Activated T-helper 1 cell treated with Interleukin-2 at 50 U/mL for 16 hours (primary cell): ENCODE results near the gene RAB21.
"Not testable (repeated sequence)": the region's sequence is repeated elsewhere in the genome, so short reads cannot be mapped to it uniquely, and the experiment has no call there.

Experiments
- DNase-seq: peaks from one replicate; pipeline ENCODE4 v3.0.0-alpha.2; 2020; ENCODE audit warnings: low read depth

Gene RAB21

GRCh38 chr12:71797531-71797930 is 42.9 kb downstream of the RAB21 start:
- DNase-seq = no peak

DNA sequence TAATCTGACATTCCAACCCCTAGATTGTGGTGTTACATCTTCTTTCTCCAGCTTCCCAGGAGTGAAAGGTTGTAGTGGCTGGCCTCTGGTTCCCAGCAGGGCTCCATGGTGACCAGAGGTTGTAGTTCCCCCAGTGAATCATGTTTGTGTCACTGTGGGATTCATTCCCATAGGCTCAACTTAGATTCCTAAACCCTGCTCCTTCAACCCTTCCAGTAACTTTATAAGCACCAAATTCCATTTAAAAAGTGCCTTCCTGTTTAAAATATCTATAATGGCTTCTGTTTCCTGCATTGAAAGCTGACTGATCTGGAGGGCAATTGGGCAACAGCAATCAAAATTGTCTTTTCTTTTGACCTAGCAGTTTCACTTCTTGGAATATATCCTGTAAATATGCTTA is 44.4 kb downstream of the RAB21 start:
- DNase-seq = no peak

- no peak for DNase-seq
Measured at GRCh38 chr12:71800177-71800576, 45.5 kb downstream of the RAB21 start.

- DNase-seq = no peak
Measured at GRCh38 chr12:71804505-71804904, 49.8 kb downstream of the RAB21 start.

GRCh38 chr12:71810921-71811320 is 56.3 kb downstream of the RAB21 start:
- no peak for DNase-seq

- not testable (repeated sequence) for DNase-seq
Measured at GRCh38 chr12:71815242-71815641, 60.6 kb downstream of the RAB21 start.

- DNase-seq = not testable (repeated sequence)
Measured at GRCh38 chr12:71822088-71822487, 67.4 kb downstream of the RAB21 start.

GRCh38 chr12:71828813-71829212 is 74.2 kb downstream of the RAB21 start:
- no peak for DNase-seq

DNA sequence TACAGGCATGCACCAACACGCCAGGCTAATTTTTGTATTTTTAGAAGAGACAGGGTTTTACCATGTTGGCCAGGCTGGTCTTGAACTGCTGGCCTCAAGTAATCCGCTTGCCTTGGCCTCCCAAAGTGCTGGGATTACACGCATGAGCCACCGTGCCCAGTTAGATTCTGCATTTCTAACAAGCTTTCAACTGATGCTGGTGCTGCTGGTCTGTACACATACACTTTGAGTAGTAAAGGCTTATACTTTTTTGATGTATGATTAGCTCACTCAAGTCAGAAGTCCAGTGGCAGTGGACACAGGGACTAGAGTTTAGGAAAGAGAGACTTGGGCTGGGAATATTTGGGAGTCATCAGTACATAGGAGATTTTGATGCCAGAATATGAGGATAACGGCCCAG is 82.7 kb downstream of the RAB21 start:
- no peak for DNase-seq

DNA sequence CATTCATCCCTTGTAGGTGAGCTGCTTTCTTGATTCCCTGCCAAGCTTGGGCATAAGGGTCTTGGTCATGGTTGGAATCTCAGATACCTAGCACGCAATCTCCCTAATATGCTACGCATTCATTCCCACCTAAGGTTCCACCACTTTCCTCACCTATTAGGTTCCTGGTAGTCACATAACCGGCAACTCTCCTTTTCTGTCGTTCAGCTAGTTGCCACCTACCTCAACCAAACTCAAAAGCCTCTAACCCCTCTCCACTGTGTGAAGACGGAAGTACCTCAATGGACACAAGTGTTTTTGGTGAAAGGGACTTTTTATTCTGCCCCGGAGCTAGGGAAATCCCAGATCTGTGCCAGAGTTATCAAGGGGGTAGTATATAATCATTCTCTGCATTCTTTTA is 83.6 kb downstream of the RAB21 start:
- no peak for DNase-seq

DNA sequence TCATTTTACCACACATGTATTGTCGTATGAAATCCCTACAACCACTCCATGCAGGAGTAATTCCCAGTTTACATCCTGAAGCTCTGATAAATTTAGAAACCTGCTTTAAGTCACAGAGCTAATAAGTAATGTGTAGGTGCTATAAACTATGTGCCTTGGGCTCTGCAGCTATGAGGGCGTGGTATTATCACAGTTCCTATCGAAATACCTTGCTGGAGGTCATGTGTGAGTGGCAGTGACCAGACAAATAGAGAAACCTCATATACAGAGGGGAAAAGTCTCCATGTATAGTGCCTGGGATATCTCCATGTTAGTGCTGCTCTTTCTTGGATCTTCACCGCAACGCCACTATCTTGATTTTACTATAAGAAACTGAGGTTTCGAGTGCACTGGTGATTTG is 84.0 kb downstream of the RAB21 start:
- DNase-seq = no peak

DNA sequence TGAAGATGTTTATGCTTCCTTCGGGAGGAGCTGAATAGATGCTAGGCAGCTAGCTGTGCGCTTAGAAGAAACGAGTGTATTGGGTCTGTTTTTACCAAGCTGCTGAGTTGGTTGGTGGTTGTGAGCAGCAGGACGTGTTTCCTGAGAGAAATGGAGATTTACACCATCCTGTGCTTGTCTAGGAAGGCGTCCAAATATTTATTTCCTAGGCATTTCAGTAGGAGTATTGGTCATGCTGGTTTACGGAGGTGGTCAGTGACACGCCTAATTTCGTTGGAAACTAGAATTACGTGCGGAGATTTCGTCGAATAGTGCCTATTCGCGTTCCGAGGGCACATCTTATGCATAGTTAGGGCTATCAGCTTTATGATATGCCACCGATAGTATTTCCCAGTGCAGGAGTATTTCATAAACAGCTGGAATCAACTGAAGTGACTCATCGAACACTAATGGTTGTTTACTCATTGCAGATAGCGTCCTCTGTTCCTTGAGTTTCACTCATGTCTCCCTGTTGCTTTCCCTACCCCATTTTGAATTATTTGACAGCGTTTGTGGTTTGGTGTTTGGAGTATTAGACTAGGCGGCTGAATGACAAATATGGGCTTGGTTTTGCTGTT is 85.7 kb downstream of the RAB21 start:
- DNase-seq = no peak

DNA sequence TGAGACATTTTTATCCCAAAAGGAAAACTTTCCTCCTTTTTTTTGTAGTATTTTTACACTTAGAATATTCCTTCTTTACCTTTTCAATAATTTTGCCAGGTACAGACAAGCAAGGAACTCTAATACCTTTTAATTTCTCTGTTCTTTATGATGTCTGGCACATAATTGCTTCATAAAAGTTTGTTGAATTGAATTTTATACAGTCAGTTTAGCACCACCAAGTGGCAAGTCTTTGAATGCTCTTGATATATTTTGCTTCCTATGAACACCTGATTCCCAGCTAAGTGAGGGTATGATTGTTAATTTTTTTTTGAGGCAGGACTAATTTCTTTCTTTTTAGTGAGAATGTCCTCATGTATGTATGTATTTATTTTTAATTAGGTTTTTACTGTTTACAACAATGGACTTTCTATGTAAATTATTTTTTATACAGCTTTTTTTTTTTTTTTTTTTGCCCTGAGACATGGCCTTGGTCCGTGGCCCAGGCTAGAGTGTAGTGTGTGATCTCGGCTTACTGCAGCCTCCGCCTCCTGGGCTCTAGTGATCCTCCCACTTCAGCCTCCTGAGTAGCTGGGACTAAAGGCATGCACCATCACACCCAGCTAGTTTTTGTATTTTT is 91.8 kb downstream of the RAB21 start:
- DNase-seq = no peak

GRCh38 chr12:71848212-71848611 is 93.5 kb downstream of the RAB21 start:
- no peak for DNase-seq

DNA sequence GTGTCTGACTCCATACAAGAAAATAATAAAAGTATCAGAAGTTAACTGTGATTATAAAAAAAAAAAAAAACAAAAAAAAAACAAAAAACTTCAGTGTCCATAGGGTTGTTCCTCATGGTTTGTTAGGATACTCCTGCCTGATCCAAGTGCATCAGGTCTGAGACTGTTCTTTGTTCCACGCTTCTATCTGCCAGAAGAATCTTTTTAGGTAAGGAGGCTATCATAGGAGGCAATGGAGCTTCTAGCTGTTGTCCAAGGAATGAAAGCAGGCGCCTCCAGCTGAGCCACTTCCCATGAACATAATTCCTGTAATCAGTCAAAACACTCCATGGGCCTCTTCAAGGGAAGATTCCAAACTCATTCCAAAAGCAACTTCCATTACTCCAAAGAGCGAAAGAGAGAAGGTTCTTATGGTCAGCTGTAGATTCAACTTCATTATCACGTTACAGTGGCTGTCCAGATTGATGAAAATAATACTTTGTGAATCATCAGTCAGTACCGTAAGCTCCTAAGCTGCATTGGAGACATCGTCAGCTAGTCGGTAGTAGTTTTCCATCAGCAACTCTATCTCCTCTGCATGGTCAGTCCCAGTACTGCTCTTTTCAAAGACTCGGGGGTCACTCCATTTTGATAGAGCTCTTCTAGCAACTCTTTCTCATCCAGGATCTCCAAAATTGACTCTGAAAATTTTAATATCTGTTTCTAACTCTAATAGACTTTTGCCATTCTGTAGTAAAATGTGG is 94.6 kb downstream of the RAB21 start:
- DNase-seq = no peak
